Epithelial cell of esophagus (primary cell): ENCODE data around the gene RPL13.
A peak's percentile ranks its signal among the peaks of the same experiment; 100 is the strongest.

Experiments used
- DNase-seq: peaks from one replicate; pipeline ENCODE4 v3.0.0; 2010; ENCODE audit warnings: low read depth
- H3K4me3 ChIP-seq: 2 replicates; pipeline ENCODE4 v1.5.1; 2011; ENCODE audit warnings: mild to moderate bottlenecking, low read length, control low read depth
- CTCF ChIP-seq: IDR thresholded peaks from 2 replicates; pipeline ENCODE4 v1.5.1; 2011; ENCODE audit warnings: low read depth, mild to moderate bottlenecking, low read length, control low read depth, inconsistent platforms; ENCODE audit not compliant: insufficient read depth; ENCODE audit errors: missing control alignments

The RPL13 gene

GRCh38 chr16:89599902-89600301 lies 39.4 kb downstream of the RPL13 start:
- DNase-seq: no peak
- no peak for TF ChIP-seq CTCF
- no peak overlapping the region for H3K4me3 ChIP-seq

DNA sequence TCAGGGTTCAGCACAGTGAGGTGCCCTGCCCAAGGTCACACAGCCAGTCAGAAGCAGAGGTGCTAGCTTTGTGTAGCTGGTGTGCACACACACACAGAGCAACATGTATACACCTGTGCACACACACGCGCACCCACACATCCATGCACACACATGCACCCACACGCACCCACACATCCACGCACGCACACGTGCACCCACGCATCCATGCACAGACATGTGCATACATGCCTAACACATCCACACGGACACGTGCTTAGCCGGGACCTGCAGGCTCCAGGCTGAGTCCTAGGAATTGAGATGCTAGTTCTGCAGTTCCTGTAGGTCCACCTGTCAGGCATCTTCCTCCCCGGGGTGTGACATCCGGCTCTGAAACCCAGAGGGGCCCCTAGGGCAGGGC lies 39.9 kb downstream of the RPL13 start:
- H3K4me3 ChIP-seq: no peak overlapping the region
- peak; percentile 51 for DNase-seq
- no peak for TF ChIP-seq CTCF

GRCh38 chr16:89600956-89601355 lies 40.5 kb downstream of the RPL13 start:
- no peak for DNase-seq
- H3K4me3 ChIP-seq: no peak overlapping the region
- no peak for TF ChIP-seq CTCF

DNA sequence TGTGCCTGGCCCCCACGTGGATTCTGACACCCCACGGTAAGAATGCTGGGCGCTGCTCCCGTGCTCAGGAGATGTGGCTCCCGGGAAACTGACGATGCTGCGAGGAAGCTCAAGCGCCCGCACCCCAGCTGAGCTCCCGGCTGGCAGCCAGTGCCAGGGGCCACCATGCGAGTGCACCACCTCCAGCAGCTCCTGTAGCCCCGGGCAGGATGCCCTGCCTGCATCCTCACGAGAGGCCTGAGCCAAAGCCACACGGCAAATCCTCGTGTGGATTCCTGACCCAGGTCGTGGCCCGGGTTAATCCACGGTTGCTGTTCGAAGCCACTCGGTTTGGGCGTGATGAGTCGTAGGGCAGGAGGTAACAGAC lies 41.4 kb downstream of the RPL13 start:
- H3K4me3 ChIP-seq: no peak overlapping the region

GRCh38 chr16:89602273-89602951 lies 41.9 kb downstream of the RPL13 start:
- no peak overlapping the region for H3K4me3 ChIP-seq
- TF ChIP-seq CTCF: no peak
- DNase-seq: peak; percentile 93

More for the DNA sequence above, 41.4 kb downstream of the RPL13 start:
- no peak for DNase-seq
- no peak for TF ChIP-seq CTCF

DNA sequence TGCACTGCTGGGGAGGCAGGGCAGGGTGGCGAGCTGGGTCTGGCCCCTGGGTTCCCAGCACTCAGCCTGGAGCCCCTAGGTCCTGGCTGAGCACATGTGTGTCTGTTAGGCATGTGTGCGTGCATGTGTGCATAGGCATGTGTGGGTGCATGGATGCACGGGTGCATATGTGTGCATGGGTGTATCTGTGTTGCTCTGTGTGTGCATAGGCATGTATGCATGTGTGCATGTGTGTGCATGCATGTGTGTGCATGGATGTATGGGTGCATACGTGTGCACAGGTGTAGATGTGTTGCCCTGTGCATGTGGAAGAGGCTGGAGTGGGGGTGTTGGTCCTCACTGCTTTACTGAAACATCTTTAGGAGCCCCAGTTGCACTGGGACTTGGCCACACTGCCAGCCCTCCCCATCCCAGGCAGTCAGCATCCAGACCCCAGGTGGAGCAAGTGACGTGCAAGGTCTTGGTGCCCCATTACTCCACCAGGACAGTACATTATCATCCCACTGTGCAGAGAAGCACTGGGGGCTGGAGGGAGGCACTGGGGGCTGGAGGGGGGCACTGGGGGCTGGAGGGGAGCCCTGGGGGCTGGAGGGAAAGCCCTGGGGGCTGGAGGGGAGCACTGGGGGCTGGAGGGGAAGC lies 42.6 kb downstream of the RPL13 start:
- DNase-seq: no peak
- no peak overlapping the region for H3K4me3 ChIP-seq
- no peak for TF ChIP-seq CTCF

GRCh38 chr16:89604764-89605163 lies 44.3 kb downstream of the RPL13 start:
- H3K4me3 ChIP-seq: no peak overlapping the region
- no peak for TF ChIP-seq CTCF
- no peak for DNase-seq
